Astrocyte of the cerebellum (primary cell): ENCODE results near the gene LMNA.

Source experiments
- DNase-seq: peaks from one replicate; pipeline ENCODE4 v3.0.0-alpha.2; 2011; ENCODE audit warnings: low read depth
- H3K4me3 ChIP-seq: 2 replicates; pipeline ENCODE4 v1.5.1; 2011; ENCODE audit warnings: mild to moderate bottlenecking, low read depth, low read length, moderate library complexity
- in situ Hi-C: cut with HindIII; loops from 2 replicates; pipeline ENCODE4 v1.10.0; 2017; ENCODE audit warnings: low sequenced_read_pairs
- TF ChIP-seq, protein P1 (sequence below): IDR thresholded peaks from 2 replicates; pipeline ENCODE4 v1.5.1; 2012; ENCODE audit warnings: low read length, low read depth, moderate library complexity, mild to moderate bottlenecking; ENCODE audit errors: missing control alignments

LMNA gene

DNA sequence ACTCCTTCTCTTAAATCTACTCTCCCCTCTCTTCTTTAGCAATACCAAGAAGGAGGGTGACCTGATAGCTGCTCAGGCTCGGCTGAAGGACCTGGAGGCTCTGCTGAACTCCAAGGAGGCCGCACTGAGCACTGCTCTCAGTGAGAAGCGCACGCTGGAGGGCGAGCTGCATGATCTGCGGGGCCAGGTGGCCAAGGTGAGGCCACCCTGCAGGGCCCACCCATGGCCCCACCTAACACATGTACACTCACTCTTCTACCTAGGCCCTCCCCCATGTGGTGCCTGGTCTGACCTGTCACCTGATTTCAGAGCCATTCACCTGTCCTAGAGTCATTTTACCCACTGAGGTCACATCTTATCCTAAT, 16.0 kb downstream of the LMNA start:
- no peak overlapping the region for H3K4me3 ChIP-seq
- in situ Hi-C loops: loop anchor here (10.0 kb wide), 1 partner anchor 94 kb away; no protein-coding TSS in a partner anchor
- TF ChIP-seq, protein P1, sequence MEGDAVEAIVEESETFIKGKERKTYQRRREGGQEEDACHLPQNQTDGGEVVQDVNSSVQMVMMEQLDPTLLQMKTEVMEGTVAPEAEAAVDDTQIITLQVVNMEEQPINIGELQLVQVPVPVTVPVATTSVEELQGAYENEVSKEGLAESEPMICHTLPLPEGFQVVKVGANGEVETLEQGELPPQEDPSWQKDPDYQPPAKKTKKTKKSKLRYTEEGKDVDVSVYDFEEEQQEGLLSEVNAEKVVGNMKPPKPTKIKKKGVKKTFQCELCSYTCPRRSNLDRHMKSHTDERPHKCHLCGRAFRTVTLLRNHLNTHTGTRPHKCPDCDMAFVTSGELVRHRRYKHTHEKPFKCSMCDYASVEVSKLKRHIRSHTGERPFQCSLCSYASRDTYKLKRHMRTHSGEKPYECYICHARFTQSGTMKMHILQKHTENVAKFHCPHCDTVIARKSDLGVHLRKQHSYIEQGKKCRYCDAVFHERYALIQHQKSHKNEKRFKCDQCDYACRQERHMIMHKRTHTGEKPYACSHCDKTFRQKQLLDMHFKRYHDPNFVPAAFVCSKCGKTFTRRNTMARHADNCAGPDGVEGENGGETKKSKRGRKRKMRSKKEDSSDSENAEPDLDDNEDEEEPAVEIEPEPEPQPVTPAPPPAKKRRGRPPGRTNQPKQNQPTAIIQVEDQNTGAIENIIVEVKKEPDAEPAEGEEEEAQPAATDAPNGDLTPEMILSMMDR: no peak
- DNase-seq: no peak

- H3K4me3 ChIP-seq: no peak overlapping the region
- in situ Hi-C loops: loop anchor here (5.0 to 10.0 kb wide), 2 partner anchors 90 to 147 kb away; partner anchors contain the start of genes SMG5 and TMEM79
- TF ChIP-seq, protein P1: no peak
- no peak for DNase-seq
Observed at GRCh38 chr1:156134716-156135435, 20.4 kb downstream of the LMNA start.

DNA sequence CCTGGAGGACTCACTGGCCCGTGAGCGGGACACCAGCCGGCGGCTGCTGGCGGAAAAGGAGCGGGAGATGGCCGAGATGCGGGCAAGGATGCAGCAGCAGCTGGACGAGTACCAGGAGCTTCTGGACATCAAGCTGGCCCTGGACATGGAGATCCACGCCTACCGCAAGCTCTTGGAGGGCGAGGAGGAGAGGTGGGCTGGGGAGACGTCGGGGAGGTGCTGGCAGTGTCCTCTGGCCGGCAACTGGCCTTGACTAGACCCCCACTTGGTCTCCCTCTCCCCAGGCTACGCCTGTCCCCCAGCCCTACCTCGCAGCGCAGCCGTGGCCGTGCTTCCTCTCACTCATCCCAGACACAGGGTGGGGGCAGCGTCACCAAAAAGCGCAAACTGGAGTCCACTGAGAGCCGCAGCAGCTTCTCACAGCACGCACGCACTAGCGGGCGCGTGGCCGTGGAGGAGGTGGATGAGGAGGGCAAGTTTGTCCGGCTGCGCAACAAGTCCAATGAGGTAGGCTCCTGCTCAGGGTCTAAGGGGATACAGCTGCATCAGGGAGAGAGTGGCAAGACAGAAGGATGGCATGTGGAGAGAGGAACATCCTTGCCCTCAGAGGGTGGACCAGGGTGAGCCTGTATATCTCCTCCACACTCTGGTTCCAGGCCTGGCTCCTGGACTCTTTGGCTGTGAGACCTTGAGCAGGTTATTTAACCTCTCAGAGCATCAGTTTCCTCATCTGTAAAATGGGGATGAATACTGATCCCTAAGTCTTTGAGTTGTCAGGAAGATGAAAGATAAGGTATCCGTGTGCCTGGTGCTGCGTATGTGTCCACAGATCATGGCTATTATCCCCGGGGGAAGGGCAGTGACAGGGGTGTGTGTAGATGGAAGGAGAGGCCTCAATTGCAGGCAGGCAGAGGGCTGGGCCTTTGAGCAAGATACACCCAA, 21.7 kb downstream of the LMNA start:
- in situ Hi-C loops: loop anchor here (5.0 to 10.0 kb wide), 2 partner anchors 89 to 146 kb away; partner anchors contain the start of genes SMG5 and TMEM79
- DNase-seq: no peak
- no peak overlapping the region for H3K4me3 ChIP-seq
- TF ChIP-seq, protein P1: no peak

DNA sequence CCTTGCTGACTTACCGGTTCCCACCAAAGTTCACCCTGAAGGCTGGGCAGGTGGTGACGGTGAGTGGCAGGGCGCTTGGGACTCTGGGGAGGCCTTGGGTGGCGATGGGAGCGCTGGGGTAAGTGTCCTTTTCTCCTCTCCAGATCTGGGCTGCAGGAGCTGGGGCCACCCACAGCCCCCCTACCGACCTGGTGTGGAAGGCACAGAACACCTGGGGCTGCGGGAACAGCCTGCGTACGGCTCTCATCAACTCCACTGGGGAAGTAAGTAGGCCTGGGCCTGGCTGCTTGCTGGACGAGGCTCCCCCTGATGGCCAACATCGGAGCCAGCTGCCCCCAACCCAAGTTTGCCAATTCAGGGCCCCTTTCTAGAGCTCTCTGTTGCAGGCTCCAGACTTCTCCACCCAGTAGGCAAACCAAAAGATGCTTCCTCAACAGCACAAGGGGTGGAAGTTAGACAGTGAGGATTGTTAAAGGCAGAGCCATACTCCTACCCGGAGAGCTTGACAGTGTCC, 22.5 kb downstream of the LMNA start:
- DNase-seq: no peak
- no peak overlapping the region for H3K4me3 ChIP-seq
- in situ Hi-C loops: loop anchor here (5.0 to 10.0 kb wide), 2 partner anchors 88 to 145 kb away; partner anchors contain the start of genes SMG5 and TMEM79
- TF ChIP-seq, protein P1: peak; percentile 22

- in situ Hi-C loops: loop anchor here (5.0 to 10.0 kb wide), 2 partner anchors 86 to 144 kb away; partner anchors contain the start of genes SMG5 and TMEM79
- no peak for DNase-seq
Observed at GRCh38 chr1:156138458-156138867, 24.0 kb downstream of the LMNA start.

More at GRCh38 chr1:156138458-156138867, 24.0 kb downstream of the LMNA start:
- TF ChIP-seq, protein P1: no peak
- no peak overlapping the region for H3K4me3 ChIP-seq
